ENCODE data around the gene MAPK14. TPM values are rescaled to one million over a fixed set of nuclear protein-coding genes. Genes with fewer than 3 reads are reported as not detected.
"Not testable (repeated sequence)": the region's sequence is repeated elsewhere in the genome, so short reads cannot be mapped to it uniquely, and the experiment has no call there.

MAPK14 gene
- total and polyA plus RNA-seq, 2 experiments from 2014 or later, result 41.6 to 96.2 TPM

DNA sequence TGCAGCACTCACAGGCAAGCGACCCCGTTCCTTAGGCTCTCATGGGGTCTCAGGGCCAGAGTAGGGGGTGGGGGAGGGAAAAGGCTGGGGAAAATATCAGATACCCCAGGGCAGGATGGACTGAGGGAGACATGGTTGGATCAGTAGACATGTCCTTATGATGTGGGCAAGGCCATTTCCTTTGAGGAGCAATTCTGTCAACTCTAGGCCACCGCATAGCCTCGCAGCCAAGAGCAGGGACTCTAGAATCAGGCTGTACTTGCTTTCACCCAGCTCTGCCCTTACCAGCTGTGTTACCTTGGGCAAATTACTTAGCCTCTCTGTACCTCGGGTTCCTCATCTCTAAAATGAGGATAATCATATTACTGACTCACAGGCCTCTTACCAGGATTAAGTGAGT, 100.5 kb downstream of the MAPK14 start:
- peaks cover 26% of the 10 kb centered on the region for H3K27me3 ChIP-seq
- no peak for DNase-seq (ENCODE audit: low read depth in 1 of 2, low spot score in 1 of 2)

DNA sequence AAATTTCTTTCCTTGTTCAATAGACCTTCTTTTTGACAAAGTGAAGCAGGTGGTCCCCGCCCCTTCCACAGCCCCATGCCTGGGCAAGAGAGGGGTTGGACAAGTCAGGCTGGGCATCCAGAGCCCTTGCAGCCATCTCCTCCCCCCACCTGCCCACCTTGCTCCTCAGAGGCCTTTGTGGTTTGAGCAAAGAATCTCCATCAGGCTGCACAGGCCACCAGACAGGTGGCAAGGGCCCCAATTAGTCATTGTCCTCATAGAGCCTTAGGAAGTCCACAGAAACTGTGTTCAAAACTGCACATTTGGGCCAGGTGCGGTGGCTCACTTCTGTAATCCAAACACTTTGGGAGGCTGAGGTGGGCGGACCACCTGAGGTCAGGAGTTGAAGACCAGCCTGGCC, 101.2 kb downstream of the MAPK14 start:
- TF ChIP-seq, protein P1, sequence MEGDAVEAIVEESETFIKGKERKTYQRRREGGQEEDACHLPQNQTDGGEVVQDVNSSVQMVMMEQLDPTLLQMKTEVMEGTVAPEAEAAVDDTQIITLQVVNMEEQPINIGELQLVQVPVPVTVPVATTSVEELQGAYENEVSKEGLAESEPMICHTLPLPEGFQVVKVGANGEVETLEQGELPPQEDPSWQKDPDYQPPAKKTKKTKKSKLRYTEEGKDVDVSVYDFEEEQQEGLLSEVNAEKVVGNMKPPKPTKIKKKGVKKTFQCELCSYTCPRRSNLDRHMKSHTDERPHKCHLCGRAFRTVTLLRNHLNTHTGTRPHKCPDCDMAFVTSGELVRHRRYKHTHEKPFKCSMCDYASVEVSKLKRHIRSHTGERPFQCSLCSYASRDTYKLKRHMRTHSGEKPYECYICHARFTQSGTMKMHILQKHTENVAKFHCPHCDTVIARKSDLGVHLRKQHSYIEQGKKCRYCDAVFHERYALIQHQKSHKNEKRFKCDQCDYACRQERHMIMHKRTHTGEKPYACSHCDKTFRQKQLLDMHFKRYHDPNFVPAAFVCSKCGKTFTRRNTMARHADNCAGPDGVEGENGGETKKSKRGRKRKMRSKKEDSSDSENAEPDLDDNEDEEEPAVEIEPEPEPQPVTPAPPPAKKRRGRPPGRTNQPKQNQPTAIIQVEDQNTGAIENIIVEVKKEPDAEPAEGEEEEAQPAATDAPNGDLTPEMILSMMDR (IDR thresholded peaks at IDR 0.05; ENCODE audit: low read depth, low read length), result no peak
- Histone ChIP-seq H3K36me3 (no peaks in the 10 kb centered on the region), H3K27ac (no peak overlapping the region), H3K4me3 (no peak overlapping the region), H3K4me1 (ENCODE audit: low read depth) (peaks cover 23% of the 10 kb centered on the region), H3K27me3 (peaks cover 26% of the 10 kb centered on the region), H3K9me3 (ENCODE audit: low read depth) (no peaks in the 10 kb centered on the region)
- no peak for DNase-seq (ENCODE audit: low read depth in 1 of 2, low spot score in 1 of 2)

More for the DNA sequence above, 100.5 kb downstream of the MAPK14 start:
- Histone ChIP-seq H3K27ac (no peak overlapping the region), H3K4me3 (no peak overlapping the region), H3K36me3 (no peaks in the 10 kb centered on the region), H3K4me1 (ENCODE audit: low read depth) (peaks cover 20% of the 10 kb centered on the region), H3K9me3 (ENCODE audit: low read depth) (no peaks in the 10 kb centered on the region)
- TF ChIP-seq, protein P1 (IDR thresholded peaks at IDR 0.05; ENCODE audit: low read depth, low read length), result no peak

DNA sequence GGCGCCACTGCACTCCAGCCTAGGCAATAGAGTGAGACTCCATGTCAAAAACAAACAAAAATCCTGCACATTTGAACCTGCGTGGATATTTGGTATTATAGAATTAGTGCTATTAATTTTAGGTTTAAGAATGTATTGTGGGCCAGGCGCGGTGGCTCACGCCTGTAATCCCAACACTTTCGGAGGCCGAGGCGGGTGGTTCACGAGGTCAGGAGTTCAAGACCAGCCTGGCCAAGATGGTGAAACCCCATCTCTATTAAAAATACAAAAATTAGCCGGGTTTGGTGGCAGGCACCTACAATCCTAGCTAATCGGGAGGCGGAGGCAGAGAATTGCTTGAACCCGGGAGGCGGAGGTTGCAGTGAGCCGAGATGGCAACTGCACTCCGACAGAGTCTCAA, 101.7 kb downstream of the MAPK14 start:
- not testable (repeated sequence) for H3K36me3 ChIP-seq; DNase-seq (ENCODE audit: low read depth in 1 of 2, low spot score in 1 of 2); H3K4me3 ChIP-seq; H3K27ac ChIP-seq; H3K9me3 ChIP-seq (ENCODE audit: low read depth)
- Histone ChIP-seq H3K27me3 (peaks cover 26% of the 10 kb centered on the region), H3K4me1 (ENCODE audit: low read depth) (peaks cover 23% of the 10 kb centered on the region)

DNA sequence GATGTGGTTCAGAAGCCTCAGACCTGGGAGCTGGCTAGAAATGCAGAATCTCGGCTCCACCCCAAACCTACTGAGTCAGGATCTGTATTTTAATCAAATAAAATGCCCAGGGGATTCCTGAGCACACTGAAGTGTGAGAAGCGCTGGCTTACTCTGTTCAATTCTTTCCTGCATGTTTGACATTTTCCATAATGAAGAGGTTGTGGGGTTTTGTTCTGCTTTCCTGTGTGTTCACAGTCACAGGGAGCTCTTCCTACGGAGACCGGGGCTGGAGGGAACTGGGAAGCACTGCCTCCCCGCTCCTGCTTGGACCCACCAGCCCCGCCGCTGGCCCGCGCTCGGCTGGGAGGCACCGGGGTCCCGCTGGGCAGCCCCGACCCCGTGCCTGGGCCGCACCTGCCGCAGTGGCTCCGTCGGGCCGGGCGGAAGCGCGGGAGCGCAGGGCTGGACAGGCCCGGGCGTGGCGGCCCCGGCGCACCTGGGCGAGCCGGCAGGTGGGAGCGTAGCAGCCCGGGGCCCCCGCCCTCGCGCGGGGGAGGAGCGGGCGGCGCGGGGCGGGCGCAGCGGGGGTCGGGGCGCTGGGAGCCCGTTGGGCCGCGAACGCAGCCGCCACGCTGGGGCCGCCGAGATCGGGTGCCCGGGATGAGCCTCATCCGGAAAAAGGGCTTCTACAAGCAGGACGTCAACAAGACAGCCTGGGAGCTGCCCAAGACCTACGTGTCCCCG, 102.5 kb downstream of the MAPK14 start, which contains the start of gene MAPK13:
MAPK13 (plus strand) TSS at position 573 of the 726 bp plus-strand sequence; CDS start at position 643, 70 bp downstream.
- Histone ChIP-seq H3K27ac (peak within 1 kb of the TSS; percentile 3), H3K27me3 (peaks cover 26% of the 10 kb centered on the region)

DNA sequence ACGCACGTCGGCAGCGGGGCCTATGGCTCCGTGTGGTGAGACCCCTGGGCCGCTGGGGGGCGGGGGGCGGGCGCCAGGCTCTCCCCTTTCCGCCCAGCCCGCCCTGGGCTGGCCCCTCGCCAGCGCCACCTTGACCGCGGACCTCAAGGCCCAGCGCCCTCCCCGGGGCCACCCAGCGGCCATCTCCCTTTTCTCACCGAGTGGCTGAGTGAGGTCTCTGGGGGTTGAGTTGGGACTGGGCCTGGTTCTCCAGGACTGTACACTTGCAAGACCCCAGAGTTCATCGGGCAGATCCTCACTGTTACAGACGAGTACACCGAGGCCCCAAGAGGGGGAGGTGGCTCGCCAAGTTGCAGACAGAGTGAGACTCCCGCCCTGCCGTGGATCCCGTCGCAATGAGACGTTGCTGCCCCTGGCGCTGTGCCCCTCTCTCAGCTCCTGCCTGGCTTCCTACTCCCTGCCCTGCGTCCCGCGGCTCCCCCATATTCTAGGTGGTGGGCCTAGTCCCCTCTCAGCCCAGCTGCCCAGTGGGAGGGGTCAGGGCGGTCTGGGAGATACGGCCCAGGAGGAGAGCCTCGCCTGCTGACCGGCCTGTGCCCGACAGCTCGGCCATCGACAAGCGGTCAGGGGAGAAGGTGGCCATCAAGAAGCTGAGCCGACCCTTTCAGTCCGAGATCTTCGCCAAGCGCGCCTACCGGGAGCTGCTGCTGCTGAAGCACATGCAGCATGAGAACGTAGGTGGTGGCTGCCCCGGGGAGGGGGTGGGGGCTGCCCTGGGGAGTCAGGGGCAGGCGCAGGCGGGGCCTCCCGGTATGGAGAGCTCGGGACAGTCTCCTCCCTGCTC, 103.3 kb downstream of the MAPK14 start:
- Histone ChIP-seq H3K27ac (peak overlapping the region; percentile 3), H3K4me3 (peak overlapping the region; percentile 7), H3K27me3 (peaks cover 26% of the 10 kb centered on the region), H3K4me1 (ENCODE audit: low read depth) (peaks cover 23% of the 10 kb centered on the region), H3K9me3 (ENCODE audit: low read depth) (no peaks in the 10 kb centered on the region), H3K36me3 (no peaks in the 10 kb centered on the region)
- DNase-seq (ENCODE audit: low read depth in 1 of 2, low spot score in 1 of 2), result peak in 1 of 2 donors; percentile 59
- TF ChIP-seq, protein P1 (IDR thresholded peaks at IDR 0.05; ENCODE audit: low read depth, low read length), result no peak

More for the DNA sequence above, 102.5 kb downstream of the MAPK14 start, which contains the start of gene MAPK13:
- Histone ChIP-seq H3K36me3 (no peaks in the 10 kb centered on the region), H3K4me3 (peak within 1 kb of the TSS; percentile 7), H3K4me1 (ENCODE audit: low read depth) (peaks cover 23% of the 10 kb centered on the region), H3K9me3 (ENCODE audit: low read depth) (no peaks in the 10 kb centered on the region)
- TF ChIP-seq, protein P1 (IDR thresholded peaks at IDR 0.05; ENCODE audit: low read depth, low read length), result no peak
- DNase-seq (ENCODE audit: low read depth in 1 of 2, low spot score in 1 of 2), result peak in 1 of 2 donors; percentile 24
